ENCODE data around the gene TRIM66. TPM values are rescaled to one million over a fixed set of nuclear protein-coding genes. Genes with fewer than 3 reads are reported as not detected.
"Not testable (repeated sequence)": the region's sequence is repeated elsewhere in the genome, so short reads cannot be mapped to it uniquely, and the experiment has no call there.

Gene TRIM66
- total RNA-seq, 3 donors from 2014 or later, result 4.0 to 8.3 (median 6.7) TPM

- H3K36me3 Mint-ChIP-seq (ENCODE audit: insufficient read depth), result peaks cover 18% of the 10 kb centered on the region
- no peaks in the 10 kb centered on the region for H3K27me3 Mint-ChIP-seq (ENCODE audit: low read depth)
- no peak for ATAC-seq
- H3K4me3 Mint-ChIP-seq, result no peak overlapping the region
- no peaks in the 10 kb centered on the region for H3K9me3 Mint-ChIP-seq
- DNase-seq, result no peak
- no peaks in the 10 kb centered on the region for H3K4me1 Mint-ChIP-seq (ENCODE audit: low read depth)
Observed at GRCh38 chr11:8672346-8672745, 10.1 kb downstream of the TRIM66 start.

- H3K4me1 Mint-ChIP-seq (ENCODE audit: low read depth), result no peaks in the 10 kb centered on the region
- ATAC-seq, result no peak
- peaks cover 21% of the 10 kb centered on the region for H3K36me3 Mint-ChIP-seq (ENCODE audit: insufficient read depth)
- H3K9me3 Mint-ChIP-seq, result no peaks in the 10 kb centered on the region
- DNase-seq, result no peak
- H3K27me3 Mint-ChIP-seq (ENCODE audit: low read depth), result no peaks in the 10 kb centered on the region
- no peak overlapping the region for H3K4me3 Mint-ChIP-seq
Observed at GRCh38 chr11:8671651-8672062, 10.8 kb downstream of the TRIM66 start.

- no peak for DNase-seq
- no peak for ATAC-seq
- H3K9me3 Mint-ChIP-seq, result no peaks in the 10 kb centered on the region
- H3K4me1 Mint-ChIP-seq (ENCODE audit: low read depth), result no peaks in the 10 kb centered on the region
- peaks cover 23% of the 10 kb centered on the region for H3K36me3 Mint-ChIP-seq (ENCODE audit: insufficient read depth)
- H3K4me3 Mint-ChIP-seq, result no peak overlapping the region
- H3K27me3 Mint-ChIP-seq (ENCODE audit: low read depth), result no peaks in the 10 kb centered on the region
Observed at GRCh38 chr11:8671193-8671612, 11.3 kb downstream of the TRIM66 start.

- H3K9me3 Mint-ChIP-seq, result not testable (repeated sequence)
- peaks cover 26% of the 10 kb centered on the region for H3K36me3 Mint-ChIP-seq (ENCODE audit: insufficient read depth)
Observed at GRCh38 chr11:8670081-8670480, 12.4 kb downstream of the TRIM66 start.

GRCh38 chr11:8665222-8665621 is 17.2 kb downstream of the TRIM66 start:
- no peaks in the 10 kb centered on the region for H3K4me1 Mint-ChIP-seq (ENCODE audit: low read depth)
- no peaks in the 10 kb centered on the region for H3K27me3 Mint-ChIP-seq (ENCODE audit: low read depth)
- ATAC-seq (no peak), DNase-seq (no peak)
- peaks cover 22% of the 10 kb centered on the region for H3K36me3 Mint-ChIP-seq (ENCODE audit: insufficient read depth)
- H3K4me3 Mint-ChIP-seq, result no peak overlapping the region
- no peaks in the 10 kb centered on the region for H3K9me3 Mint-ChIP-seq

More at GRCh38 chr11:8670081-8670480, 12.4 kb downstream of the TRIM66 start:
- not testable (repeated sequence) for H3K27me3 Mint-ChIP-seq (ENCODE audit: low read depth); H3K4me3 Mint-ChIP-seq; ATAC-seq; H3K4me1 Mint-ChIP-seq (ENCODE audit: low read depth); DNase-seq

DNA sequence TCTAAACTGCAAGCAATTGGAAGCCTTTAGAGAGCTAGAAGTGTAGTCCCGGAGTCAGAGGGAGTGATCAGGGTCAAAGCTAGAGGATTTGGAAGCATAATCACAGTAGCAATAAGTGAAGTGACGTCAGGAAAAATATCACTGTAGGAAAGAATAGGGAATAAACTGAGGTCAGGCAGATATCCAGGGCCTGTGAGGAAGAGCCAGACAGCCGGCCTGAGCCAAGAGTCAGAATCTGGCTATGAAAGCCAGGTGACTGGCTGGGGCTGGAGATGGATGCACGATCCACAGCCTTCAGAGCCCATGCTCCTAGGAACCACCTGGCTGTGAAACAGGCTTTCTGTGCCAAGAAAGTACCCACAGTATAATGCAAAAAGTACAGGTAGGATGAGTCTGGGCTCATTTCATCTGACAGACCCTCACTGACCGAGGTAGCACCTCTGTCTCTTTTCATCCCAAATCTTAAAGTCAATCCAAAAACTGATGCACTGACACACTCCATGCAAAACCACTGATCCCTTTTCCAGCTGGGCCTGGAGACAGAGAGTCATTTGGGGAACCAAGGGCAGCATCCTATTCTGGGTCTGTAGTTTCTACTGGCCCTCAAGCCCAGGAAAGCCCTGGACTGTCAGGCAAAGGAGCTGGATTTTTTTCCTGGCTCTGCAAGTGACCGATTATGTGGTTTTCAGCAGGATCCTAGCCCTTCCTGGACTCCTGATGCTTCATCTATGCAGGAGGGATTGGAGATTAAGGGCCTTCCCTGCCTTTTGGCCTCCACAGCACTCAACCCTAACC is 21.3 kb downstream of the TRIM66 start:
- peaks cover 12% of the 10 kb centered on the region for H3K36me3 Mint-ChIP-seq (ENCODE audit: insufficient read depth)
- no peaks in the 10 kb centered on the region for H3K27me3 Mint-ChIP-seq (ENCODE audit: low read depth)
- ATAC-seq, result no peak
- H3K9me3 Mint-ChIP-seq, result no peaks in the 10 kb centered on the region
- H3K4me1 Mint-ChIP-seq (ENCODE audit: low read depth), result no peaks in the 10 kb centered on the region
- H3K4me3 Mint-ChIP-seq, result no peak overlapping the region
- no peak for DNase-seq

GRCh38 chr11:8658321-8659057 is 24.0 kb downstream of the TRIM66 start:
- DNase-seq, result no peak

DNA sequence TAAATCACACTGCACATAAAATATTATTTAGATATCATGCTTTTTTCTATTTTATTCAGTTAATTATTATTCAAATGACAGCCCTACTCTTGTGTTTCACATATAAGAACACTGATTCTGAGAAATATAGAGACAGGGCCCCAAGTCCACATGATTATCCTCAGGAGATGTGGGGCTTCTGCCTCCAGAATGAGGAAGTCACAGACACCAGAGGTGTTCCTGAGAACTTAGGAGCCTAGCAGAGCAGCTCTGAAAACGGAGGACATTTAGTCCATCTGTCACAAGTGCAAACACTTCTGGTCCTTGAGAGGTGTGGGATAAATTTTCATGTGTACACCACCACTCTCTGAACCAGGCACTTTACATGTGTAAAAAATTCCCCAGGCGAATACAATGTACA is 26.2 kb downstream of the TRIM66 start:
- no peak overlapping the region for H3K4me3 Mint-ChIP-seq
- DNase-seq (no peak), ATAC-seq (no peak)
- H3K36me3 Mint-ChIP-seq (ENCODE audit: insufficient read depth), result peaks cover 6% of the 10 kb centered on the region
- no peaks in the 10 kb centered on the region for H3K4me1 Mint-ChIP-seq (ENCODE audit: low read depth)
- H3K27me3 Mint-ChIP-seq (ENCODE audit: low read depth), result no peaks in the 10 kb centered on the region
- H3K9me3 Mint-ChIP-seq, result no peaks in the 10 kb centered on the region

More at GRCh38 chr11:8658321-8659057, 24.0 kb downstream of the TRIM66 start:
- ATAC-seq, result no peak
- Mint-ChIP-seq H3K4me1 (ENCODE audit: low read depth) (no peaks in the 10 kb centered on the region), H3K9me3 (no peaks in the 10 kb centered on the region), H3K4me3 (no peak overlapping the region), H3K36me3 (ENCODE audit: insufficient read depth) (peaks cover 6% of the 10 kb centered on the region), H3K27me3 (ENCODE audit: low read depth) (no peaks in the 10 kb centered on the region)

- no peaks in the 10 kb centered on the region for H3K9me3 Mint-ChIP-seq
- DNase-seq (no peak), ATAC-seq (no peak)
- no peaks in the 10 kb centered on the region for H3K27me3 Mint-ChIP-seq (ENCODE audit: low read depth)
- H3K4me1 Mint-ChIP-seq (ENCODE audit: low read depth), result no peaks in the 10 kb centered on the region
- H3K4me3 Mint-ChIP-seq, result no peak overlapping the region
- H3K36me3 Mint-ChIP-seq (ENCODE audit: insufficient read depth), result peaks cover 13% of the 10 kb centered on the region
Observed at GRCh38 chr11:8654503-8654902, 28.0 kb downstream of the TRIM66 start.

- no peak for DNase-seq
- Mint-ChIP-seq H3K4me3 (no peak overlapping the region), H3K9me3 (no peaks in the 10 kb centered on the region), H3K27me3 (ENCODE audit: low read depth) (no peaks in the 10 kb centered on the region), H3K4me1 (ENCODE audit: low read depth) (no peaks in the 10 kb centered on the region), H3K36me3 (ENCODE audit: insufficient read depth) (peaks cover 21% of the 10 kb centered on the region)
- no peak for ATAC-seq
Observed at GRCh38 chr11:8652140-8652539, 30.3 kb downstream of the TRIM66 start.

DNA sequence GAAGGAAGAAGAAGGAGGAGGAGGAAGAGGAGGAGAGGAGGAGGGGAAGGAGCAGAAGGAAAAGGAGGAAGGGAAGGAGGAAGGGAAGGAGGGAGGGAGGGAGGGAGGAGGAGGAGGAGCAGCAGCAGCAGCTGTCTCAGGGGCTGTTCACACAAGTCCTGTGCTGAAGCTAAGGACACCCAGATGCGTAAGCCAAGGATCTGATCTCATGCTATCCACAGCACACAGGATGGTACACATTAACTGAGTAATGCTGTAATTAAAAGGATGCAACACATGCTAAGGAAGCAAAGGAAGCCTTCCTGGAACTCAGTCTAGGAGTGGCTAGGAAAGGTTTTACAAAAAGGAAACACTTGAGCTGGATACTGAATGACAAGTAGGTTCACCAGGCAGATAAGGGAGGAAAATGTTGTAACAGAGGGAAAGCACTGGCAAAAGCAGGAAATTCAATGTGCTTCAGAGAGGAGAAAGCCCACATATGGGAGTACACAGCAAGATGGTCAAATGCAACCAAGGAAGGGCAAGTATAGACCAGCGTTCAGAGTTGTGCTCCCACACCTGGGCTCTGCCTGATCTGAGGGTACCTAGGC is 32.0 kb downstream of the TRIM66 start:
- H3K27me3 Mint-ChIP-seq (ENCODE audit: low read depth), result no peaks in the 10 kb centered on the region
- H3K4me1 Mint-ChIP-seq (ENCODE audit: low read depth), result no peaks in the 10 kb centered on the region
- peaks cover 26% of the 10 kb centered on the region for H3K36me3 Mint-ChIP-seq (ENCODE audit: insufficient read depth)
- no peak overlapping the region for H3K4me3 Mint-ChIP-seq
- no peak for ATAC-seq
- no peak for DNase-seq
- no peaks in the 10 kb centered on the region for H3K9me3 Mint-ChIP-seq

- no peak overlapping the region for H3K4me3 Mint-ChIP-seq
- H3K9me3 Mint-ChIP-seq, result no peaks in the 10 kb centered on the region
- H3K27me3 Mint-ChIP-seq (ENCODE audit: low read depth), result no peaks in the 10 kb centered on the region
- no peak for ATAC-seq
- peaks cover 26% of the 10 kb centered on the region for H3K36me3 Mint-ChIP-seq (ENCODE audit: insufficient read depth)
- DNase-seq, result no peak
- no peaks in the 10 kb centered on the region for H3K4me1 Mint-ChIP-seq (ENCODE audit: low read depth)
Observed at GRCh38 chr11:8649361-8649760, 33.1 kb downstream of the TRIM66 start.

- Mint-ChIP-seq H3K4me1 (ENCODE audit: low read depth) (no peaks in the 10 kb centered on the region), H3K9me3 (no peaks in the 10 kb centered on the region), H3K36me3 (ENCODE audit: insufficient read depth) (peaks cover 30% of the 10 kb centered on the region), H3K27me3 (ENCODE audit: low read depth) (no peaks in the 10 kb centered on the region), H3K4me3 (no peak overlapping the region)
- ATAC-seq (no peak), DNase-seq (no peak)
Observed at GRCh38 chr11:8646873-8647272, 35.6 kb downstream of the TRIM66 start.

DNA sequence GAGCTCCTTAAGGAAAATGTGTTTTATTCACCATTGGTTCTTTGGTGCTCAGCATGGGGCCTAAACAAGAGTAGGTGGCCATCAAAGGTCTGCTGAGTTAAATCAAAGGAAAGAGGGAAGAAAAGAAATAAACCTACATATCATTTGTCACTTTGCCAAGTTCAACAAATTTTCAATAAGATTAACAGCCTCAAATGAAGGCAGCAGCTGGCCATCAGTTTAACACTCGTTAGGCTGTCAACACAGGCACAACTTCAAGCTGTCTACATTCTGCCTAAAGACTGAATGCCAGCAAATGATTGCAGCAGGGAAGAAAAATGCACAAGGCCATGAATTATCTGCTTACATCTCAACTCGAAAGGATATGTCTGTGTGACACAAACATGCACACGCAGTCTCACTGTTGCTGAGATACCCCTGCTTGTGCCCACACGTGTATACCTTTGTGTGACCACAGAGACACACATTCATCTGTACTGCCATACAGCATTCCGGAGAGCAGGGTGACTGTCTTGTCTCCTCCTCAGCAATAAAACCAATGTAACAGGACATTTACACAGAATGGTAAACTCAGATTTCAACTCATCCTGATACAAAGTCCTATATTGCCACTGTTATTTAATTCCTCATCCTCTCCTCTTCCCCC is 40.1 kb downstream of the TRIM66 start:
- Mint-ChIP-seq H3K27me3 (ENCODE audit: low read depth) (no peaks in the 10 kb centered on the region), H3K4me1 (ENCODE audit: low read depth) (no peaks in the 10 kb centered on the region), H3K9me3 (no peaks in the 10 kb centered on the region), H3K4me3 (no peak overlapping the region), H3K36me3 (ENCODE audit: insufficient read depth) (peaks cover 50% of the 10 kb centered on the region)
- no peak for DNase-seq
- ATAC-seq, result no peak

All from activated T-cell treated with anti-CD3 and anti-CD28 coated beads, Interleukin-2, amount 50 U/mL, for 4 hours (primary cell).